DOHH2 (cell line): ENCODE measurements around the gene SPOCK2.

Source experiments
- CTCF ChIP-seq: fragments of 200-600 bp; sonication (generic); IDR thresholded peaks from one replicate; pipeline ENCODE4 v1.5.1; 2014; ENCODE audit warnings: antibody characterized with exemption, mild to moderate bottlenecking, low read depth, low read length; ENCODE audit not compliant: poor library complexity, severe bottlenecking
- EZH2phosphoT487 ChIP-seq: fragments of 200-600 bp; sonication (generic); IDR thresholded peaks from 2 replicates; pipeline ENCODE4 v1.6.1; 2017; ENCODE audit warnings: borderline replicate concordance, mild to moderate bottlenecking, antibody characterized with exemption, low read length, moderate library complexity, mixed read lengths

- TF ChIP-seq CTCF (no peak), EZH2phosphoT487 (no peak)
Observed at GRCh38 chr10:72108830-72109635, 20.7 kb upstream of the SPOCK2 start.
